ENCODE measurements around the gene RHOBTB3. TPM values are rescaled to one million over a fixed set of nuclear protein-coding genes. Genes with fewer than 3 reads are reported as not detected.
"Not testable (repeated sequence)": the region's sequence is repeated elsewhere in the genome, so short reads cannot be mapped to it uniquely, and the experiment has no call there.

RHOBTB3 gene
- total RNA-seq, 2 experiments from 2014 or later, result 0.35 to 0.55 TPM

DNA sequence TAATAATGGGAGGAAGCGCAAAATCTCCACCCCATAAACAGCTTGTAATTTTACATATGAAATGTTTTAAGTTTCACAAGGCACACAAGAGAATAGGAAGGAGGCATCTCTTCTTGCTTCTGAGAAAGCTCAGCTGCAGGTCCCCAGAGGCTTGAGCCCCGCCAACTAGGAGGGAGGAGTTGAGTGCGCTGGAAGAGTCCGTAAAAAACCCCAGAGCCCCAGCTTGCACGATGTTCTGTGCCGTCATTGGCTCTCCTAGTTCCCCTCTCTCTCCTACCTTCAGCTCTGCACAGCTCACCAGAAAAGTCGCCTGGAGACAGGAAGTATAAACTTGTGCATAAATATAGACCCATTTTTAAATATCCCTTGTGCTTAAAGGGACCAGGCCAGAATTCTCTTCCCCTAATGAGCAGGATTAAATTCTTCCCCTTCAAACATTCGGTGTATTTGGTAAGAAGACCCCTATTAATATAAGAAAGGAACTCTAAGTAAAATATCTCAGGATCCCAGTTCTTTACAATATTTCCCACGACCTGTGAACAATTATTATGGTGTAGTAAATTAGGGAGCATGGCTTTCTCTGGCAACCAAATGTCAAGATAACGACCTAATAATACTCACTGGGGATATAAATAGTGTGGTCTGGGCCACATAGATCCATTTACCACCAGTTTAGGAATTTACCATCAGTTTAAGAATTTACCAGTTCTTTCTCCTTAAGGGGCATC, 77.7 kb downstream of the RHOBTB3 start:
- H3K27me3 Mint-ChIP-seq, result no peaks in the 10 kb centered on the region

DNA sequence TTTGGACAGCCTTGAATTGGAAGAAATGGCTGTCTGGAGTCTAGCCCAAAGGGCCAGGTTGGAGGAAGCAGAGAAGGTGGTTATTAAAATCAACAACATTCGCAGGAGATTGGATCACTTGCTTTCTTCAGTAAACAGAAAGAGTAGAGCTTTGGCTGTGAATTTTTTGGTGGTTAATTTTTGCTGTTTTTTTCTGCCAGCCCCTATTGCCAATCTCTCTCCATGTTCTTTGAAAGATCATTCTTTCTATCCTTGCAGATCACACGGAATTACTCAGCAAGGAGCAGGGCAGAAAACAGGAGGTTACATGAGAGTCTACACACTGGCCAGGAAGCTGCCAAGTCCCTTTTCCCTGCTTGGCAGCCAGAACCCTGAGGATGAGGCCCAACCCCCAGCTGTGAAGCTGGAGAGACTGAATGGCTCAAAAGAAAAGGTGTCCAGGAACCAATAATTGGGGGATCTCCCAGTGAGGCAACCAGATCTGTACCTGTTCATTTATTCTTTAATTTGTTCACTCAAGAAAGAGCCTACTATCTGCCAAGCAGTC, 78.4 kb downstream of the RHOBTB3 start:
- H3K4me3 Mint-ChIP-seq, result peak overlapping the region; percentile 28
- peaks cover 55% of the 10 kb centered on the region for H3K4me1 Mint-ChIP-seq
- H3K9me3 Mint-ChIP-seq (ENCODE audit: low read depth), result no peaks in the 10 kb centered on the region
- no peak for ATAC-seq
- no peak for DNase-seq
- H3K27me3 Mint-ChIP-seq, result no peaks in the 10 kb centered on the region
- CTCF ChIA-PET, result interaction anchor here (0.9 to 9.8 kb wide), 8 partner anchors 12 to 189 kb away, joined by 3 to 93 read pairs (median 4); partner anchors contain the start of gene GLRX
- H3K27ac Mint-ChIP-seq, result peak overlapping the region; percentile 86
- peaks cover 16% of the 10 kb centered on the region for H3K36me3 Mint-ChIP-seq

More for the DNA sequence above, 77.7 kb downstream of the RHOBTB3 start:
- peak overlapping the region; percentile 86 for H3K27ac Mint-ChIP-seq
- DNase-seq (peak; percentile 91), ATAC-seq (peak; percentile 100)
- no peaks in the 10 kb centered on the region for H3K9me3 Mint-ChIP-seq (ENCODE audit: low read depth)
- CTCF ChIA-PET, result interaction anchor here (0.7 to 9.8 kb wide), 8 partner anchors 13 to 40 kb away, joined by 3 to 93 read pairs (median 4); partner anchors contain the start of gene GLRX
- H3K4me3 Mint-ChIP-seq, result peak overlapping the region; percentile 45
- peaks cover 11% of the 10 kb centered on the region for H3K36me3 Mint-ChIP-seq
- peaks cover 55% of the 10 kb centered on the region for H3K4me1 Mint-ChIP-seq

DNA sequence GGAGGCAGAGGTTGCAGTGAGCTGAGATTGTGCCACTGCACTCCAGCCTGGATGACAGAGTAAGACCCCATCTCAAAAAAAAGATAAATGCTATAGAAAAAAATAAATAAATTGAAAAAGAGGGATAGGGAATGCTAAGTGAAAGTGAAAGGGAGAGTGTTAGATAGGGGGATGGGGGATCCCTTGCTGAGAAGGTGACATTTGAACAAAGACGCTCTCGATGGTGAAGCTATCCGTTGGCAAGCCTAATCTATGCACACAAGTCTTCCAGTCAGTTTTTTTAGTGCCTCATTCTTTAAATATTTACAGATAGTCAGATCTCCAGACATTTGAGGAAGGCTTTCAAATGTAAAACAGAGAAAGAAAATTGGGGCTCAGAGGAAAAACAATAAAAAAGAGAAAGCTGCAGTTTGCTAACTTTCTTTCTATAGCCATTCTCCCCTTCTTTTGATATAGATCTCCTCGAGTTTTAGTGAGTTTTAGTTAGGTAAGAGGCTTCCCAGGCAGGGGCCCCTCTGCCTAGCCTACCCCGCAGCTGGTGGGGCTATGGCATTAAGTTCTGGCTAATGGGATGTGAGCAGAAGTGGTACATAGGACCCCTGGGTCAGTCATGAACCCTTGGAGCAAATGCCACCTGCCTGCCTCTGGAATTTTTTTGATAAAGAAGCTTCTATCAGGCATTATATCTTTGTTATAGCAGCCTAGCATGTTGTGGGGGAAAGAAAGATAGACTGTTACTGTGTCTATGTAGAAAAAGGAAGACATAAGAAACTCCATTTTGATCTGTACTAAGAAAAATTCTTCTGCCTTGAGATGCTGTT, 79.4 kb downstream of the RHOBTB3 start:
- peak overlapping the region; percentile 45 for H3K4me3 Mint-ChIP-seq
- peak overlapping the region; percentile 86 for H3K27ac Mint-ChIP-seq
- H3K36me3 Mint-ChIP-seq, result peaks cover 23% of the 10 kb centered on the region
- CTCF ChIA-PET, result interaction anchor here (0.8 to 9.8 kb wide), 7 partner anchors 11 to 526 kb away, joined by 3 to 93 read pairs (median 3); partner anchors contain the start of gene GLRX
- ATAC-seq, result no peak
- peaks cover 60% of the 10 kb centered on the region for H3K4me1 Mint-ChIP-seq
- no peaks in the 10 kb centered on the region for H3K9me3 Mint-ChIP-seq (ENCODE audit: low read depth)
- DNase-seq, result no peak
- no peaks in the 10 kb centered on the region for H3K27me3 Mint-ChIP-seq

DNA sequence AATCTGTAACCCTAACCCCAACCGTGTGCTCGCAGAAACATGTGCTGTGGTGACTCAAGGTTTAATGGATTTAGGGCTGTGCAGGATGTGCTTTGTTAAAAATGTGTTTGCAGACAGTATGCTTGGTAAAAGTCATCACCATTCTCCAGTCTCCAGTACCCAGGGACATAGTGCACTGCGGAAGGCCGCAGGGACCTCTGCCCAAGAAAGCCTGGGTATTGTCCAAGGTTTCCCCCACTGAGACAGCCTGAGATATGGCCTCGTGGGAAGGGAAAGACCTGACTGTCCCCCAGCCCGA, 79.9 kb downstream of the RHOBTB3 start:
- H3K27me3 Mint-ChIP-seq; ATAC-seq; H3K4me3 Mint-ChIP-seq; H3K9me3 Mint-ChIP-seq (ENCODE audit: low read depth); DNase-seq: not testable (repeated sequence)
- Mint-ChIP-seq H3K4me1 (peaks cover 66% of the 10 kb centered on the region), H3K27ac (peak overlapping the region; percentile 59), H3K36me3 (peaks cover 29% of the 10 kb centered on the region)
- CTCF ChIA-PET, result interaction anchor here (0.8 to 9.8 kb wide), 5 partner anchors 11 to 525 kb away, joined by 3 to 93 read pairs (median 3); partner anchors contain the start of gene GLRX

DNA sequence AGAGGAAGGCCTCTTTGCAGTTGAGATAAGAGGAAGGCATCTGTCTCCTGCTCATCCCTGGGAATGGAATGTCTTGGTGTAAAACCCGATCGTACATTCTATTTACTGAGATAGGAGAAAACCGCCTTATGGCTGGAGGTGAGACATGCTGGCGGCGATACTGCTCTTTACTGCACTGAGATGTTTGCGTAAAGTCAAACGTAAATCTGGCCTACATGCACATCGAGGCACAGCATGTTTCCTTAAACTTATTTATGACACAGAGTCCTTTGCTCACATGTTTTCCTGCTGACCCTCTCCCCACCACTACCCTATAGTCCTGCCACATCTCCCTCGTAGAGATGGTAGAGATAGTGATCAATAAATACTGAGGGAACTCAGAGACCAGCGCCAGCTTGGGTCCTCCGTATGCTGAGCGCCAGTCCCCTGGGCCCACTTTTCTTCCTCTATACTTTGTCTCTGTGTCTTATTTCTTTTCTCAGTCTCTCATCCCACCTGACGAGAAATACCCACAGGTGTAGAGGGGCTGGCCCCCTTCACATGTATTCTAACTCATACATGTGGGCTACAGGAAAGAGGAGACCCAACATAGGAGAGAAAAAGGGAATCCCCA, 80.4 kb downstream of the RHOBTB3 start:
- ATAC-seq; DNase-seq; H3K4me3 Mint-ChIP-seq; H3K27me3 Mint-ChIP-seq; H3K9me3 Mint-ChIP-seq (ENCODE audit: low read depth): not testable (repeated sequence)
- CTCF ChIA-PET, result interaction anchor here (0.9 to 9.8 kb wide), 5 partner anchors 10 to 525 kb away, joined by 3 to 93 read pairs (median 13); partner anchors contain the start of gene GLRX
- Mint-ChIP-seq H3K4me1 (peaks cover 70% of the 10 kb centered on the region), H3K27ac (peak overlapping the region; percentile 34), H3K36me3 (peaks cover 34% of the 10 kb centered on the region)

DNA sequence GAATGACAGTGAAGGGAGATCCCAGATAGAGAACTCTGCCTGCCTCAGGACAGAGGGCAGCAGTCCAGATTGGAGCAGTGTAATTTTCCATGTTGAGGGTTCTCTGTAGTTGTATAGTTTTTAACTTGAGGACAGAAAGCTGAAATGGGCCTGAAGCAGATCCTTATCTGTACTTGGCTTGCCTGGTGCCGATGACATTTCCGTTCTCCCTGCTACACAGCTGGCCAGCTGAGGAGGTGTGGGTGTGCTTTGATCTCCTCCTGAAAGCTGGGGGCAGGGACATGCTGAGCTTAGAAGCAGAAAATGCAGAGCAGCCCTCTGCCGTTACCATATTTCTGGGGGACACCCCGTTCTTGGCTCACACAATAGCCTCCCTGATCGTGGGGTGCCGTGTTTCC, 80.9 kb downstream of the RHOBTB3 start:
- CTCF ChIA-PET, result interaction anchor here (1.1 to 9.8 kb wide), 3 partner anchors 10 to 30 kb away, joined by 3 to 93 read pairs (median 13); partner anchors contain the start of gene GLRX
- H3K9me3 Mint-ChIP-seq (ENCODE audit: low read depth), result no peaks in the 10 kb centered on the region
- H3K27me3 Mint-ChIP-seq, result no peaks in the 10 kb centered on the region
- H3K27ac Mint-ChIP-seq, result peak overlapping the region; percentile 34
- H3K36me3 Mint-ChIP-seq, result peaks cover 38% of the 10 kb centered on the region
- no peak overlapping the region for H3K4me3 Mint-ChIP-seq
- DNase-seq (no peak), ATAC-seq (no peak)
- H3K4me1 Mint-ChIP-seq, result peaks cover 76% of the 10 kb centered on the region

DNA sequence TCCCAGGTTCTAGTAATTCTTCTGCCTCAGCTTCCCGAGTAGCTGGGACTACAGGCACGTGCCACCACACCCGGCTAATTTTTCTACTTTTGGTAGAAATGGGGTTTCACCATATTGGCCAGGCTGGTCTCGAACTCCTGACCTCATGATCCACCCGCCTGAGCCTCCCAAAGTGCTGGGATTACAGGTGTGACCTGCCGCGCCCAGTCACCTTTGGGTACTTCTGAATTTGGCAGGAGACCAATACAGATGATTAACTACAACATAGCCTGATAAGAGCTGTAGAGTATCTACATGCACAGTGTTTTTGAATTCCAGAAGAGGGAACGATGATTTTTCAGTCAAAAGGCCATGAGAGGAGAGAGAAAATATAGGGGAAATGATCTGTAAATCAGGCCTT, 81.9 kb downstream of the RHOBTB3 start:
- peaks cover 42% of the 10 kb centered on the region for H3K36me3 Mint-ChIP-seq
- CTCF ChIA-PET, result interaction anchor here (1.7 to 9.8 kb wide), 2 partner anchors 9 to 31 kb away, joined by 13 to 93 read pairs; partner anchors contain the start of gene GLRX
- not testable (repeated sequence) for DNase-seq

DNA sequence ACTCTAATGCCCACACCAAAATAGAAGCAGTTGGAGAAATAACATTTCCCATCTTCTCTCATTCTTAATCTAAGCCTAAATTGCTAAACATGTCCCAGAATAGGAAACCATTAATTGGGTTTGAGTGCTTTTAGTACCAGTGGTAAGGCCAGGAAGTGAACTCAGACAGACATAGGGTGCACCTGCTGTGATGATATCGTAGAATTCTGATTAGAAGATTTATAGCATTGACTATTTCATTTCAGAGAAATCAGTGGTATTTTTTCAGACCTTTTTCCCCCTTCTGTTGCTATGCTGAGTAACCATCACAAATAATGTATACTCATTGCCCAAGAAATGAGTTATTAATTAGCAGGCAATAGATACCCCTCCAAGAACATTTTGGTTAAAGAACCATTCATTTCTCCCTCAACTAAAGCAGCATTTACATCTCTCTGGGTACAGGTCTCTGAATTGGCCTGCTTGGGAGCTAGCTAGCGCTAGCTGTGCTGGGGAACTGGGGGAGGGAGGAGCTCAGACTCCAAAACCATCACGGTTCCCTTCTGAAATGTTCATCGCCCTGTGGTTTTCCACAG, 84.1 kb downstream of the RHOBTB3 start:
- H3K9me3 Mint-ChIP-seq (ENCODE audit: low read depth), result no peaks in the 10 kb centered on the region
- no peak overlapping the region for H3K4me3 Mint-ChIP-seq
- DNase-seq (no peak), ATAC-seq (no peak)
- peaks cover 76% of the 10 kb centered on the region for H3K4me1 Mint-ChIP-seq
- H3K36me3 Mint-ChIP-seq, result peaks cover 48% of the 10 kb centered on the region
- CTCF ChIA-PET, result interaction anchor here (1.3 to 3.7 kb wide), 2 partner anchors 9 to 34 kb away, joined by 3 to 24 read pairs; no protein-coding TSS in a partner anchor
- no peak overlapping the region for H3K27ac Mint-ChIP-seq
- no peaks in the 10 kb centered on the region for H3K27me3 Mint-ChIP-seq

More for the DNA sequence above, 81.9 kb downstream of the RHOBTB3 start:
- H3K4me1 Mint-ChIP-seq, result peaks cover 79% of the 10 kb centered on the region
- not testable (repeated sequence) for H3K4me3 Mint-ChIP-seq; ATAC-seq; H3K27me3 Mint-ChIP-seq; H3K9me3 Mint-ChIP-seq (ENCODE audit: low read depth)
- peak overlapping the region; percentile 2 for H3K27ac Mint-ChIP-seq

DNA sequence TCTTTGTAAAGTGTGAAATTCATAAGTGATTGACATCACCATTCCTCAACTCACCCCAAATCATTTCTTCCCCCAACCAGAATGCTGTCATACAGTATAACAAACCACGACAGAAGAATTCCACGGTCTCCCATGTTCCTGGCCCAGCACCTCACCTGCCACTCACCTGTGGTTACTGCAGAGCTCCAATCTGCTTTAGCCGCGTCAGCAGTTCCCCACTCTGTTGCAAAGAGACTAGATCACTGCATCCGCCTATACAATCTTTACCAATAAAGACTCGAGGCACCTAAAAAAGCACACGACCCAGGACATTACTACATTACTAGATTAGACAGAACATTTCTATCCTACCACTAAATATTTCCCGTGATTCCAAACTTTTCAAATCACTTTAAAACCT, 85.2 kb downstream of the RHOBTB3 start:
- ATAC-seq (no peak), DNase-seq (no peak)
- H3K9me3 Mint-ChIP-seq (ENCODE audit: low read depth), result no peaks in the 10 kb centered on the region
- peaks cover 49% of the 10 kb centered on the region for H3K36me3 Mint-ChIP-seq
- no peaks in the 10 kb centered on the region for H3K27me3 Mint-ChIP-seq
- H3K27ac Mint-ChIP-seq, result no peak overlapping the region
- CTCF ChIA-PET, result interaction anchor here (0.8 to 3.7 kb wide), 4 partner anchors 8 to 45 kb away, joined by 3 to 24 read pairs (median 4); no protein-coding TSS in a partner anchor
- peaks cover 71% of the 10 kb centered on the region for H3K4me1 Mint-ChIP-seq
- H3K4me3 Mint-ChIP-seq, result no peak overlapping the region

DNA sequence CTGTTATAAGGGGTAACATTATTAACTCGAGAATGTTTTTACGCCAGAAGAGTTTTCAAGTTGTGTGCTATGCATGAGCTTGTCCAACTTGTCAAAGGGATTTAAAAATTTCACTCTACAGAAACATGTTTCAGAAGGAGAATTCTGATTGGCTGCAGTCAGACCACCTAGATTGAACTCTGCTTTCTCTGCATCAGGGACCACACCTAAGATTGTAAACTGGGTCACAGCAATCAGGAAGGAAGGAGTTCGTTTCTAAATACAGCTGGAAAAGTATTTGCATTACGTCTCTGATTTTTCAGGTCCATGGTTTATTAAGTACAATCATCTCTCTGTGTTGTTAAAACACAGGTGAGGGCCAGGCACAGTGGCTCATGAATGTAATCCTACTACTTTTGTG, 85.6 kb downstream of the RHOBTB3 start:
- Mint-ChIP-seq H3K4me3 (no peak overlapping the region), H3K27me3 (no peaks in the 10 kb centered on the region), H3K4me1 (peaks cover 68% of the 10 kb centered on the region), H3K9me3 (ENCODE audit: low read depth) (no peaks in the 10 kb centered on the region), H3K27ac (peak overlapping the region; percentile 80), H3K36me3 (peaks cover 50% of the 10 kb centered on the region)
- CTCF ChIA-PET, result interaction anchor here (0.8 to 3.7 kb wide), 4 partner anchors 8 to 45 kb away, joined by 3 to 24 read pairs (median 4); no protein-coding TSS in a partner anchor
- ATAC-seq (no peak), DNase-seq (no peak)

DNA sequence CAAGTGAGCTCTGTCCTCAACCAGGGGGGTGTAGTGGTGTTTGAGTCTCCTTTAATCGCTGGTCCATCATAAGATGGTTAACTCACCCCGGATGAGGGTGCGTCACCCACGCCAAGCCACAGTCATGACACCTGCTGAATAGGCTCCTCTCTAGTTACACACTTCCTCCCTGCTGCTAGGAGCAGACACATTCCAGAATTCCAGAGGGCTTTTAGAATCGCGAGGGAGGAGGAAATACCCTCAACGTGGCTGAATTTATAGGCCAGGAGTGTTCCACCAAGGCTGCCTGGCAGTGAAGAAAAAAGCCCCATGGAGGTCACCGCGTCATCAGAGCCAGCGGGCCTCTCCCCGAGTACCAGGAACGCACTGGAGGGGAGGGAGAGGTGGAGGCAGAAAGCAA, 86.3 kb downstream of the RHOBTB3 start:
- Mint-ChIP-seq H3K27me3 (no peaks in the 10 kb centered on the region), H3K4me3 (peak overlapping the region; percentile 66), H3K4me1 (peaks cover 62% of the 10 kb centered on the region), H3K27ac (peak overlapping the region; percentile 80), H3K9me3 (ENCODE audit: low read depth) (no peaks in the 10 kb centered on the region), H3K36me3 (peaks cover 49% of the 10 kb centered on the region)
- DNase-seq (peak; percentile 60), ATAC-seq (peak; percentile 22)
- CTCF ChIA-PET, result interaction anchor here (1.0 to 9.5 kb wide), 7 partner anchors 9 to 195 kb away, joined by 3 to 93 read pairs (median 6); no protein-coding TSS in a partner anchor

Data from activated CD8-positive, alpha-beta memory T cell treated with anti-CD3 and anti-CD28 coated beads, Interleukin-2, amount 10 ng/mL, durations not matched to agents 7 days and 5 days (primary cell).